Liver (tissue), 9 donors: ENCODE data around the gene LIMD2. TPM values are rescaled to one million over a fixed set of nuclear protein-coding genes. Genes with fewer than 3 reads are reported as not detected.
A peak's percentile ranks its signal among the peaks of the same experiment; 100 is the strongest.

Experiments used
- DNase-seq: peaks from one replicate; pipeline ENCODE4 v3.0.0-alpha.2; 2017; ENCODE audit warnings: low spot score
- H3K27ac ChIP-seq, 2 donors: one replicate each; pipeline ENCODE4 v1.7.0; 2013; ENCODE audit warnings: inconsistent platforms in 2 of 2, low read length in 2 of 2, control low read depth in 1 of 2, low read depth in 1 of 2, mild to moderate bottlenecking in 1 of 2
- H3K27me3 ChIP-seq, 4 donors: one replicate each; pipeline versions ENCODE4 v1.6.1 to v1.7.0; 2013; ENCODE audit warnings: low read length in 3 of 4, inconsistent platforms in 1 of 4, mild to moderate bottlenecking in 1 of 4, moderate library complexity in 1 of 4; ENCODE audit not compliant: control insufficient read depth in 4 of 4, insufficient read depth in 4 of 4
- H3K36me3 ChIP-seq, 4 donors: one replicate each; pipeline versions ENCODE4 v1.6.1 to v1.7.0; 2013; ENCODE audit warnings: low read length in 3 of 4, mild to moderate bottlenecking in 3 of 4, low read depth in 1 of 4, moderate library complexity in 1 of 4; ENCODE audit not compliant: control insufficient read depth in 4 of 4, insufficient read depth in 3 of 4
- H3K4me1 ChIP-seq, 4 donors: one replicate each; pipeline versions ENCODE4 v1.6.1 to v1.7.0; 2013; ENCODE audit warnings: low read length in 3 of 4, mild to moderate bottlenecking in 3 of 4, moderate library complexity in 1 of 4; ENCODE audit not compliant: control insufficient read depth in 4 of 4, insufficient read depth in 4 of 4
- H3K4me3 ChIP-seq, 3 donors: one replicate each; pipeline versions ENCODE4 v1.6.1 to v1.7.0; 2013; ENCODE audit warnings: low read length in 3 of 3, control low read depth in 1 of 3, low read depth in 1 of 3, mild to moderate bottlenecking in 1 of 3
- H3K9ac ChIP-seq, 2 donors: one replicate each; pipeline ENCODE4 v1.7.0; 2013; ENCODE audit warnings: low read length in 2 of 2, mild to moderate bottlenecking in 2 of 2, moderate library complexity in 2 of 2, control low read depth in 1 of 2, low read depth in 1 of 2
- H3K9me3 ChIP-seq, 4 donors: one replicate each; pipeline versions ENCODE4 v1.6.1 to v1.7.0; 2013; ENCODE audit warnings: low read length in 3 of 4; ENCODE audit not compliant: control insufficient read depth in 4 of 4
- ATF3 ChIP-seq: IDR thresholded peaks from 2 replicates; pipeline ENCODE4 v1.6.1; 2016; ENCODE audit warnings: antibody characterized with exemption
- CTCF ChIP-seq: fragments of 150-350 bp; IDR thresholded peaks from 2 replicates; pipeline ENCODE4 v1.5.1; 2017; ENCODE audit warnings: improper control_type of control experiment, low read depth, low read length; ENCODE audit not compliant: missing input control
- EGR1 ChIP-seq, 2 donors: IDR thresholded peaks; 2 replicates each; pipeline ENCODE4 v1.6.1; 2016 to 2018; ENCODE audit warnings: antibody characterized with exemption in 2 of 2, low read depth in 2 of 2
- FOXA1 ChIP-seq: IDR thresholded peaks from 2 replicates; pipeline ENCODE4 v1.6.1; 2016; ENCODE audit warnings: antibody characterized with exemption
- FOXA2 ChIP-seq: IDR thresholded peaks from 2 replicates; pipeline ENCODE4 v1.6.1; 2016; ENCODE audit warnings: antibody characterized with exemption
- GABPA ChIP-seq, 2 donors: IDR thresholded peaks in 1 of 2; conservative IDR thresholded peaks in 1 of 2; 2 replicates each; pipeline ENCODE4 v1.6.1; 2016; ENCODE audit warnings: antibody characterized with exemption in 2 of 2, mild to moderate bottlenecking in 1 of 2, moderate library complexity in 1 of 2
- HNF4A ChIP-seq, 2 donors: conservative IDR thresholded peaks; 2 replicates each; pipeline ENCODE4 v1.6.1; 2016; ENCODE audit warnings: antibody characterized with exemption in 2 of 2, mild to moderate bottlenecking in 2 of 2
- HNF4G ChIP-seq: IDR thresholded peaks from 2 replicates; pipeline ENCODE4 v1.6.1; 2016; ENCODE audit warnings: antibody characterized with exemption
- JUND ChIP-seq, 2 donors: IDR thresholded peaks; 2 replicates each; pipeline ENCODE4 v1.6.1; 2016; ENCODE audit warnings: antibody characterized with exemption in 2 of 2
- MAX ChIP-seq: IDR thresholded peaks from 2 replicates; pipeline ENCODE4 v1.6.1; 2016; ENCODE audit warnings: antibody characterized with exemption
- NR2F2 ChIP-seq: IDR thresholded peaks from 2 replicates; pipeline ENCODE4 v1.6.1; 2016; ENCODE audit warnings: antibody characterized with exemption
- RAD21 ChIP-seq, 2 donors: IDR thresholded peaks; 2 replicates each; pipeline ENCODE4 v1.6.1; 2016; ENCODE audit warnings: antibody characterized with exemption in 2 of 2, mild to moderate bottlenecking in 2 of 2
- REST ChIP-seq: IDR thresholded peaks from 2 replicates; pipeline ENCODE4 v1.6.1; 2016; ENCODE audit warnings: antibody characterized with exemption, mild to moderate bottlenecking
- RXRA ChIP-seq, 2 donors: IDR thresholded peaks; 2 replicates each; pipeline ENCODE4 v1.6.1; 2017 to 2018; ENCODE audit warnings: antibody characterized with exemption in 2 of 2, mild to moderate bottlenecking in 1 of 2
- SP1 ChIP-seq: IDR thresholded peaks from 2 replicates; pipeline ENCODE4 v1.6.1; 2018; ENCODE audit warnings: antibody characterized with exemption, mild to moderate bottlenecking
- TAF1 ChIP-seq: conservative IDR thresholded peaks from 2 replicates; pipeline ENCODE4 v1.6.1; 2016; ENCODE audit warnings: antibody characterized with exemption, mild to moderate bottlenecking
- YY1 ChIP-seq: IDR thresholded peaks from 2 replicates; pipeline ENCODE4 v1.6.1; 2016; ENCODE audit warnings: antibody characterized with exemption, mild to moderate bottlenecking
- ZBTB33 ChIP-seq: IDR thresholded peaks from 2 replicates; pipeline ENCODE4 v1.6.1; 2016; ENCODE audit warnings: antibody characterized with exemption
- WGBS: extraction: QIAGEN DNeasy Blood & Tissue Kit; methylation state at CpG from one replicate; pipeline ENCODE4 v1.1.7; 2013; 5-methylcytosine and 5-hydroxymethylcytosine counted together
- polyA plus RNA-seq, 2 donors: library from polyadenylated mRNA; stranded (reverse) in 1 of 2; unstranded in 1 of 2; fragments of 200-250 nt in 1 of 2; fragments of >200 nt in 1 of 2; fragmentation: Nextera tagmentation in 1 of 2; extraction: Ambion mirVana in 1 of 2; gene quantifications; one replicate each; pipeline versions ENCODE4 v1.2.1 to v1.2.3, GENCODE V29; 2013 to 2015
- total RNA-seq, 2 donors: library from RNA; depleted of rRNA; stranded (reverse); fragments of >200 nt; gene quantifications; one replicate each; pipeline ENCODE4 v1.2.3, GENCODE V29; 2014
- donor health status: healthy.
- donor health status: healthy.
- donor health status: healthy.
- donor health status: healthy.
- donor health status: healthy.

The LIMD2 gene
- total and polyA plus RNA-seq, 4 donors, result 5.9 to 24.2 (median 7.9) TPM

- H3K4me3 ChIP-seq, result peak overlapping the region; percentile 64 to 81 (median 67)
- H3K9me3 ChIP-seq, result no peaks in the 10 kb centered on the region
- peaks cover 1 to 23% (median 12%) of the 10 kb centered on the region in 4 donors for H3K4me1 ChIP-seq
- no peak for DNase-seq
- TF ChIP-seq RXRA (IDR thresholded peaks at IDR 0.05) (no peak), FOXA2 (no peak), HNF4G (no peak), TAF1 (peak; percentile 8), JUND (IDR thresholded peaks at IDR 0.05) (no peak)
- H3K36me3 ChIP-seq, result peaks cover 2 to 7% (median 3%) of the 10 kb centered on the region in 4 donors
- no peaks in the 10 kb centered on the region for H3K27me3 ChIP-seq
- H3K27ac ChIP-seq, result peak overlapping the region; percentile 86 to 89
- H3K9ac ChIP-seq, result peak overlapping the region; percentile 80 to 81
- WGBS, result under 1% methylated on average over 14 of the region's 14 CpGs
Observed at GRCh38 chr17:63741143-63741407, 41.1 kb upstream of the LIMD2 start.

GRCh38 chr17:63740464-63741142 lies 40.7 kb upstream of the LIMD2 start:
- Histone ChIP-seq H3K4me3 (peak overlapping the region; percentile 64 to 81 (median 67)), H3K27me3 (no peaks in the 10 kb centered on the region), H3K36me3 (peaks cover 0 to 2% (median under 1%) of the 10 kb centered on the region in 4 donors), H3K4me1 (peaks cover 1 to 23% (median 12%) of the 10 kb centered on the region in 4 donors), H3K27ac (peak overlapping the region; percentile 86 to 89), H3K9me3 (no peaks in the 10 kb centered on the region), H3K9ac (peak overlapping the region; percentile 80 to 81)
- no peak for TF ChIP-seq HNF4A (conservative IDR thresholded peaks at IDR 0.05)
- TF ChIP-seq GABPA (IDR thresholded peaks at IDR 0.05 in 1 of 2, conservative IDR thresholded peaks at IDR 0.05 in 1 of 2), result no peak
- no peak for TF ChIP-seq NR2F2
- no peak for TF ChIP-seq ATF3
- TF ChIP-seq JUND (IDR thresholded peaks at IDR 0.05), result no peak
- no peak for TF ChIP-seq SP1
- TF ChIP-seq FOXA2, result no peak
- no peak for TF ChIP-seq RAD21 (IDR thresholded peaks at IDR 0.05)
- TF ChIP-seq MAX, result no peak
- no peak for TF ChIP-seq ZBTB33
- no peak for TF ChIP-seq CTCF
- TF ChIP-seq RXRA (IDR thresholded peaks at IDR 0.05), result no peak
- TF ChIP-seq HNF4G, result no peak
- no peak for TF ChIP-seq TAF1
- no peak for TF ChIP-seq EGR1 (IDR thresholded peaks at IDR 0.05; ENCODE audit: low read depth in 2 of 2)
- no peak for TF ChIP-seq REST
- TF ChIP-seq YY1, result no peak
- no peak for TF ChIP-seq FOXA1
- 42% methylated on average over 12 of the region's 12 CpGs for WGBS
- no peak for DNase-seq
